Umbilical cord (tissue), 2 donors: ENCODE results near the gene KLK11. TPM values are rescaled to one million over a fixed set of nuclear protein-coding genes. Genes with fewer than 3 reads are reported as not detected.

Experiments used
- DNase-seq: peaks from one replicate; pipeline ENCODE4 v3.0.0-alpha.2; 2015; ENCODE audit warnings: low spot score
- total RNA-seq: library from RNA; depleted of rRNA; stranded (reverse); fragments of >200 nt; gene quantifications from one replicate; pipeline ENCODE4 v1.2.3, GENCODE V29; 2014; ENCODE audit warnings: low replicate concordance; ENCODE audit not compliant: insufficient read depth

KLK11 gene
- 3.9 TPM for total RNA-seq

- no peak for DNase-seq
These were observed at the start of gene KLK11 for GRCh38 chr19:51026554-51026831. TSS of gene KLK11 (minus strand) at chr19:51026616. CDS start at chr19:51025631, 985 bp downstream.

GRCh38 chr19:51075998-51076397, 49.6 kb upstream of the KLK11 start:
- DNase-seq, result no peak

- DNase-seq, result no peak
These were observed 44.6 kb upstream of the KLK11 start for GRCh38 chr19:51071095-51071405.

- no peak for DNase-seq
These were observed 44.1 kb upstream of the KLK11 start for GRCh38 chr19:51070334-51071094.

- no peak for DNase-seq
These were observed 40.2 kb upstream of the KLK11 start for GRCh38 chr19:51066393-51067186.

GRCh38 chr19:51065221-51065960, 39.0 kb upstream of the KLK11 start:
- no peak for DNase-seq

- no peak for DNase-seq
These were observed 38.3 kb upstream of the KLK11 start, which contains the start of gene KLK13 for GRCh38 chr19:51064534-51065220. TSS of gene KLK13 (minus strand) at chr19:51065092. CDS start at chr19:51065067, 25 bp downstream.

- no peak for DNase-seq
These were observed 37.2 kb upstream of the KLK11 start for GRCh38 chr19:51063664-51064063.

- DNase-seq, result no peak
These were observed 34.6 kb upstream of the KLK11 start for GRCh38 chr19:51060973-51061372.

- no peak for DNase-seq
These were observed 33.9 kb upstream of the KLK11 start for GRCh38 chr19:51060336-51060735.

GRCh38 chr19:51059715-51060114, 33.3 kb upstream of the KLK11 start:
- DNase-seq, result no peak

- no peak for DNase-seq
These were observed 29.4 kb upstream of the KLK11 start for GRCh38 chr19:51055866-51056265.

- DNase-seq, result no peak
These were observed 20.6 kb upstream of the KLK11 start for GRCh38 chr19:51047031-51047335.

GRCh38 chr19:51044327-51044726, 17.9 kb upstream of the KLK11 start:
- DNase-seq, result no peak

- no peak for DNase-seq
These were observed 17.1 kb upstream of the KLK11 start for GRCh38 chr19:51043497-51043896.

GRCh38 chr19:51040151-51040550, 13.7 kb upstream of the KLK11 start:
- DNase-seq, result no peak

- DNase-seq, result no peak
These were observed 10.1 kb upstream of the KLK11 start for GRCh38 chr19:51036519-51036918.

GRCh38 chr19:51034704-51035103, 8.3 kb upstream of the KLK11 start, which contains the start of gene KLK12:
TSS of gene KLK12 (minus strand) at chr19:51035002. CDS start at chr19:51034621, 381 bp downstream.
- DNase-seq, result no peak

- no peak for DNase-seq
These were observed 5.4 kb upstream of the KLK11 start for GRCh38 chr19:51031880-51032225.

- no peak for DNase-seq
These were observed 4.9 kb upstream of the KLK11 start for GRCh38 chr19:51031220-51031879.

- no peak for DNase-seq
These were observed 4.2 kb upstream of the KLK11 start for GRCh38 chr19:51030631-51031030.

- DNase-seq, result no peak
These were observed 3.3 kb upstream of the KLK11 start for GRCh38 chr19:51029718-51030117.
